ENCODE results near the gene LCN6. TPM values are rescaled to one million over a fixed set of nuclear protein-coding genes. Genes with fewer than 3 reads are reported as not detected.

LCN6 gene
- total and polyA plus RNA-seq, 10 of the 15 experiments (the other 5 are each of a cell fraction or from before 2014, with no cell fraction given), result not detected

GRCh38 chr9:136754059-136754572 lies 5.8 kb upstream of the LCN6 start:
- ChIA-PET SMC1A (ENCODE audit: uncharacterized antibody, unreplicated experiment) (no interaction called here), RAD21 (ENCODE audit: unreplicated experiment) (no interaction called here), CTCF (no interaction called here), POLR2A (no interaction called here)
- H3K9me3 ChIP-seq (replicated peaks; ENCODE audit: control insufficient read depth, insufficient read depth, low read length), result peaks cover 33% of the 10 kb centered on the region
- H3K9ac ChIP-seq (ENCODE audit: control insufficient read depth, insufficient read depth, low read length), result no peak overlapping the region
- in situ Hi-C loops (cut with MboI), result no loop called here
- no peaks in the 10 kb centered on the region for H3K79me2 ChIP-seq (ENCODE audit: control insufficient read depth, insufficient read depth, low read length)
- no peaks in the 10 kb centered on the region for H4K20me1 ChIP-seq (ENCODE audit: control insufficient read depth, insufficient read depth)
- 14% methylated on average over 14 of the region's 17 CpGs for WGBS (ENCODE audit: insufficient coverage, insufficient replicate concordance, low lambda C conversion rate, missing lambda C conversion rate)
- H3K27ac ChIP-seq (ENCODE audit: control insufficient read depth, insufficient read depth), result no peak overlapping the region
- H3K4me2 ChIP-seq (ENCODE audit: control insufficient read depth, insufficient read depth), result no peak overlapping the region
- H3K27me3 ChIP-seq (replicated peaks in 1 of 2; ENCODE audit: control insufficient read depth in 2 of 2, insufficient read depth in 2 of 2, low read length in 1 of 2), result 0 out of 4 replicates have a peak, but pooled peaks cover 0 to 2% of the 10 kb centered on the region in 2 experiments
- H2AFZ ChIP-seq (ENCODE audit: control insufficient read depth, low read depth, low read length), result no peak overlapping the region
- BruUV-seq (replicated peaks), result no TSS peak
- intact Hi-C loops (cut with micrococcal nuclease; ENCODE audit: unreplicated experiment), result no loop called here
- no peaks in the 10 kb centered on the region for H3K4me1 ChIP-seq (ENCODE audit: control insufficient read depth, insufficient read depth, low read length)
- ATAC-seq, result no peak
- H3K4me3 ChIP-seq, result no peak overlapping the region
- FAIRE-seq, result no peak
- TF ChIP-seq HDAC2 (IDR thresholded peaks at IDR 0.05) (no peak), SMAD1 (IDR thresholded peaks at IDR 0.05; ENCODE audit: low read depth, partially characterized antibody) (no peak), SMC3 (IDR thresholded peaks at IDR 0.05; ENCODE audit: borderline replicate concordance, low read length) (no peak), RELB (IDR thresholded peaks at IDR 0.05; ENCODE audit: low read depth) (no peak)
- H3K36me3 ChIP-seq (ENCODE audit: control insufficient read depth in 2 of 2, insufficient read depth in 2 of 2, low read length in 1 of 2), result no peaks in the 10 kb centered on the region
- DNase-seq (ENCODE audit: low read depth, low spot score), result no peak

GRCh38 chr9:136753371-136754058 lies 5.2 kb upstream of the LCN6 start:
- no peak for ATAC-seq
- ChIA-PET POLR2A (no interaction called here), RAD21 (ENCODE audit: unreplicated experiment) (no interaction called here), SMC1A (ENCODE audit: uncharacterized antibody, unreplicated experiment) (no interaction called here), CTCF (no interaction called here)
- 65% methylated on average over 31 of the region's 31 CpGs for WGBS (ENCODE audit: insufficient coverage, insufficient replicate concordance, low lambda C conversion rate, missing lambda C conversion rate)
- Histone ChIP-seq H3K36me3 (ENCODE audit: control insufficient read depth in 2 of 2, insufficient read depth in 2 of 2, low read length in 1 of 2) (no peaks in the 10 kb centered on the region), H3K4me2 (ENCODE audit: control insufficient read depth, insufficient read depth) (no peak overlapping the region), H3K27me3 (replicated peaks in 1 of 2; ENCODE audit: control insufficient read depth in 2 of 2, insufficient read depth in 2 of 2, low read length in 1 of 2) (0 out of 4 replicates have a peak, but pooled peaks cover 0 to 2% of the 10 kb centered on the region in 2 experiments), H3K4me3 (no peak overlapping the region), H3K9ac (ENCODE audit: control insufficient read depth, insufficient read depth, low read length) (no peak overlapping the region), H2AFZ (ENCODE audit: control insufficient read depth, low read depth, low read length) (no peak overlapping the region), H3K27ac (ENCODE audit: control insufficient read depth, insufficient read depth) (no peak overlapping the region), H4K20me1 (ENCODE audit: control insufficient read depth, insufficient read depth) (no peaks in the 10 kb centered on the region), H3K79me2 (ENCODE audit: control insufficient read depth, insufficient read depth, low read length) (no peaks in the 10 kb centered on the region), H3K4me1 (ENCODE audit: control insufficient read depth, insufficient read depth, low read length) (no peaks in the 10 kb centered on the region), H3K9me3 (replicated peaks; ENCODE audit: control insufficient read depth, insufficient read depth, low read length) (peaks cover 33% of the 10 kb centered on the region)
- intact Hi-C loops (cut with micrococcal nuclease; ENCODE audit: unreplicated experiment), result no loop called here
- in situ Hi-C loops (cut with MboI), result no loop called here
- no TSS peak for BruUV-seq (replicated peaks)
- no peak for TF ChIP-seq MLLT1 (IDR thresholded peaks at IDR 0.05)
- FAIRE-seq, result no peak
- no peak for DNase-seq (ENCODE audit: low read depth, low spot score)
